ENCODE measurements around the gene PYGM.

DNA sequence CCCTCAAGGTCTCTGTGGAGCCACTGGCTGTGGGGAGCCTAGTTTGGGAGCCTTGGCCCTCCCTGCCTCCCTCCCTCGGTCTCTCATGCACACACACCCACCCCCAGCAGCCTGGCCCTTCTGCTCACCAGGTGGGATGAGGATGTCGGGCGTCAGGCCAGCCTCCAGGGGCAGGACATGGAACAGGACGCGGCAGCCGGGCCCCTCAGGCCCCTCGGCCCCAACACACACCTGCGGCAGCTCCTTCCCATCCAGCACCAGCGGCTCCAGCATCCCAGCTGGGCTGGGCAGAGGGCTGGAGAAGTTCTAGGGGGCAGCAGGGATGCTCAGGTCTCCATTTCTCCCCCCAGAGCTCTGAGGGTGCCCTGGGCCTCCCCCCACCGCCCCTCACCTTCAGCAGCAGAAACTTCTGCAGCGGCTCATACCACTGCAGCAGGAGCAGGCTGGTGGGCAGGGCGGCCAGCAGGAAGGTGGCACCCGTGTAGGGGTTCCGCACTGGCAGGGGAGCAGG, 32.1 kb upstream of the PYGM start:
- TF ChIP-seq POLR2AphosphoS5 (IDR thresholded peaks at IDR 0.05; ENCODE audit: insufficient read depth, low read depth, low read length): no peak
- TF ChIP-seq EZH2 (IDR thresholded peaks at IDR 0.05; ENCODE audit: borderline replicate concordance, low read depth, low read length, severe bottlenecking): no peak
- TF ChIP-seq, protein P1, sequence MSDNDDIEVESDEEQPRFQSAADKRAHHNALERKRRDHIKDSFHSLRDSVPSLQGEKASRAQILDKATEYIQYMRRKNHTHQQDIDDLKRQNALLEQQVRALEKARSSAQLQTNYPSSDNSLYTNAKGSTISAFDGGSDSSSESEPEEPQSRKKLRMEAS (IDR thresholded peaks at IDR 0.05; ENCODE audit: insufficient read depth, insufficient read length): no peak

All from endothelial cell of umbilical vein (primary cell).